Measurements from ENCODE around the gene BUD13.

Gene BUD13

DNA sequence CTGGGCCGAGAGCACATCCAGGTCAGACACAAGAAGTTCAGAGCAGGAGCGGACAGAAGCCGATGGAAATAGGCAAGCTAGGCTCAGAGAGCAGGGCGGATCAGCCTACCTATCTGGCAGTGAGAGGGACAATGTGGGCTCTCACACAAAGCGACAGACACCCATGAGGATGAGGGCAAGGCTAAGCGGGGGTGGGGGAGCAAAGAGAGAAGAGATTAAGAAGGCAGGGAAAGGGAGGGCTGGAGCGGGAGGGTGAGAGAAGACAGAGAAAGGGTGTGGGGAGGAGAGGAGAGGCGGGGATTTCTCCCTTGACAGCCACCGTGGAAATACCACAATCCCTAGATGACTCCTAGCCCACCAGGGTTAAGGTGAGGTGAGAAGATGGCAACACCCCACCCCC, 57.9 kb downstream of the BUD13 start:
- DNase-seq: no peak

DNA sequence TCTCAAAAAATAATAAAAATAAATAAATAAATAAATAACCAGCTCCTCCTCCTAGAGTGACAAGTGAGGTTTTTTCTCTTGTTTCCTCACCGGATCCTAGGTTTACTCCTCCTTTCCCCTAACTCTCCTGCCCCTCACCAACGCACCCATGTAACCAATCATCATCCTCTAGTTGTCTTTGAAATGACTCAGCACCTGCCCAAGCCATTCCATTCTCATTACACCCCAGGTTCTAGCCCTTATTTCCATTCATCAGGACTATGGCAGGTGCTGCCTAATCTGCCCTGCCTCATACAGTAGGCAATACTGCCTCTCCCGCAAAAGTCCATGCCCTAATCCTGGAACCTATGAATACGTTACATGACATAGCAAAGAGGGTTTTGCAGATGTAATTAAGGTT, 60.4 kb downstream of the BUD13 start:
- no peak for DNase-seq

DNA sequence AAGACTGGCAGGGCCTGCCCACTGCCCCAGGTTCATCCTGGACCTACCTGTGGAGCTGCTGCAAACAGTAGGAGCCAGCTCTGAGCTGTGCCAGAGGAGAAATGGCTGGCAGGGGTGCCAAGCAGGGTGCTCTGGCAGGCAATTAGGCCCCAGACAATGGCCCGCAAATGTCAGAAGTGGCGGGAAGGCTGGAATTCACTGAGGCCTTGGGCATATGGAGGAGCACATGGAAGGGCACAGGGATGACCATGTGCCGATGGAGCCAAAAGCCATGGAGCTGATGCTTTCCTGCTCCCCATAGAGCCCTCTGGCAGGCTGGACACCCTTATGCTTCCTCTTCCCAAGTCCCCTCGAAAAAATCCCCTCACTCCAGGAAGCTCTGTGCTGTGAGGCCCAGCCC, 62.0 kb downstream of the BUD13 start:
- no peak for DNase-seq

DNA sequence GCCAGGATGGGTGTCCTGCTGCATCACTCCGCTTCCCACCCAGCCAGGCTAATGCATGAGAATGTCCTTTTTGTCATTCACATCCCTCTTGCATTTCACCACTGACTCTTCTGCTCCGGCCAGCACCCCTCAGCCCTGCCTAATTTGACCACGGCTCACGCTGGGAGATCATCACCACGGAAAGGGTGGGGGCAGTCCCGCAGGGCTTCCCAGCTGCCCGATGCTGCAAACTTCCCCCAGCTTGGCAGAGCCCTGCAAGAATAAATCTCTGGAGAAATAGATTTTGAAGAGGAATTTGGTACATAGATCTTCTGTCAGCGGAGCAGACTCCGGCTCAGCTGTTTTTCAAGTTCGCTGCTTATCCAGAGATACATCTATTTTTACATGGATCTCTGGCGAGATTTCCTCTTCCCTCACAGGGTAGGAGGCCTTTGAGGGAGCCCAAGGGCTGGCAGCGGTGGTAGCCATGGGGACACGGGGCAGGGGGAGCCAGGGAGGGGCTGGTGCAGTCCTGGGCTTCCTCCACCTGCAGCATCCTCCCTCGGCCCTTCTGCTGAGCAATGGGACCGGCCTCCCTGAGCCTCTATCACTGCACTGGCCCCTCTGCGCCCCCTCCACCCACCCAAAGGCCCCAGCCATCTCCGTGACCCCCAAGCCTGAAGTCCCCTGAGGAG, 62.6 kb downstream of the BUD13 start:
- DNase-seq: no peak

DNA sequence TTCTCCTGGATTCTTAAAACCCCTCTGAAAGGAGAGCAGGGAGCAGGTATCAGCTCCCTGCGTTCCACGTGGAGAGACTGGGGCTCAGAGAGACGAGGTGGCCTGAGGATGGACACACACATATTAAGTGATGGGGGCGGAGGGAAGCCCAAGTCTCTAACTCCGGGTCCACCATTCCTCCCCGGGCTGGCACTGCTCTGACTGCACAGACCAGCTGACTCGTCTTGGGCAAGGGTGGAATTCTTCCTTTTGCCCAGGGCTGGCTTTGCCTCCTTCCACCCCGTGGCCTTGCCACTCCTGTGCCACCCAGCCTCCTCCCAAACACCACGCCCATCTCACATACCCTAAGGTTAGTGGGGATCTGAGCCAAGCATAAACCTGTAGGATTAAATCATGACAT, 65.0 kb downstream of the BUD13 start:
- DNase-seq: no peak

DNA sequence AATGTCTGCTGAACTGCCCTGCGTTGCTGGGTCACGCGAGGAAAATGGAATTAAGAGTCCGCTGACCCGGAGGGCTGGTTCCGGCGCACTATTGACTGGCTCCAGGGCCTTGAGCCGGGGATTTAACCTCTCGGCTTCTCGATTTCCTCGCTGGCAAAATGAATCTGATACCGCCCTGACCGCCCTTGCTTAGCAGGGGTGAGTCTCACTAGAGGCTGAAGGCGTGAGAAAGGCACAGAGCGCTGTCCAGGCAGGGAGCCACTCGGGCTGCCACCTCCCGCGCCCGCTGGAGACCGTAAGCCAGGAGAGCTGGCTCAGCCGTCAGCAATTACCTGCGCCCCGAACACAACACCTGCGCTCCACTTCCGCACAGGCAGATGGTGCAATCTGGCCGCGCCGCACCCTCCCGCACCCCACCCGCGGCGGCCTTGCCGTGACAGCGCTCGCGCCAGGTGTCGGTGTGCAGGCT, 65.6 kb downstream of the BUD13 start:
- no peak for DNase-seq

DNA sequence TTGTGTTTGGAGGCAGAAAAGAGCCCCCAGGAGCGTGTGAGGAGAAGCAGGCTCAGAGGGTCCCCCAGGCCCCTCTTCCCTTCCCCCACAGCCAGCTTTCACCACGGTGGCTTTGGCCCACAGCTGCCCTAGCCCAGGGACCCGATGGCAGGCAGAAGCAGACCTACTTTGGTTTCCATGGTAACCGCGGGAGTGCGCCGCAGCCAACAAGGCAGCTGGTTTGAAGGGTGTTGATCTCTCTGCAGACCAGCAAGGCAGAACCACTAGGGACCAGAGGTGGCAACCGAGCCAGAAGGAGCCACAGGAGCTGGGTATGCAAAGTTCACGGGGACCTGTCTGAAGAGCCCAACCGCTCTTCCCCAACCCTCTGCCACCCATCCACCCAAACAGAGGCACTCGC, 69.4 kb downstream of the BUD13 start:
- peak; percentile 10 for DNase-seq

DNA sequence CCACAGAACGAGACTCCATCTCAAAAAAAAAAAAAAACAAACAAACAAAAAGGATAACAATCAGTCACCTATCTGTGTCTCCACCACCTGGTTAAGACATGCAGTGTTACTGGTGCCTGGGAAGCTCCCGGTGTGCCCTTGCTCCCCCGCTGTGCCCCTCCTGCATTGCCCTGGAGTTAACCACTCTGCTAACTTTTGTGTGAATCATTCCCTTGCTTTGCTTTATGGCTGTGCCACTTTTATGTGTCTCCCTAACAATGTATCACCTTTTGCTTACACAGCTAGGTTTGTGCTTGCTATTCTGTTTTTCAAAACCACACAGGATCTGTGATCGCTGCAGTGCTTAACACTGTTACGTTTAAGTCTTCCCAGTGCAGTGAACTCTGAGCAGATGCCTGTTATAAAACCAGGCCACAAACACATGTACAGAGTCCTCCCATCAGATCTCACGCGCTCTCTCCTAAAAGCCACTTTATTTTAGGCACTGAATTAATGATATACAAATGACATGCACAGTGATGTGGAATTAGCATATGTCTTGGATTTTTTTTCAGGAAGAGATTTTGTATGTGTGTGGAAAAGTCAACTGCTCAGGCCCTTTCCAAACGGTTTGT, 69.9 kb downstream of the BUD13 start:
- no peak for DNase-seq

DNA sequence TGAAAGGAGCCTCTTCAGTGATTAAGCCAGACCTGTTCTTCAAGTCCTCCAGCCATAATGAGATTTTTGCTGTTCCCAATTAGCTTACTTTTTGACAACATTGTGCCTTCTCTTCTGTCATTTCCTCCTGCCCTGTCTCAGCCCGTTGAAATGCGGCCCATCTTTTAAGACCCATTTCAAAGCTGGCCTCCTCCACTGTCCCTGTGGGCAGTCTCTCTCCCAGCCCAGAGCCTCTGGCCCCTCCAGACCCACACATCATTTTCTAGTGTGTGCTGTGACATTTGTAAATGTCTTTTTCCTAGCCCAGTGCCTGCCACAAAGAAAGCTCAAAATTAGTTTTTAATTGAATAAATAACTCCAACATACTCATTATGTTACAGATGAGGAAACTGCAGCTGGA, 70.9 kb downstream of the BUD13 start:
- DNase-seq: no peak

DNA sequence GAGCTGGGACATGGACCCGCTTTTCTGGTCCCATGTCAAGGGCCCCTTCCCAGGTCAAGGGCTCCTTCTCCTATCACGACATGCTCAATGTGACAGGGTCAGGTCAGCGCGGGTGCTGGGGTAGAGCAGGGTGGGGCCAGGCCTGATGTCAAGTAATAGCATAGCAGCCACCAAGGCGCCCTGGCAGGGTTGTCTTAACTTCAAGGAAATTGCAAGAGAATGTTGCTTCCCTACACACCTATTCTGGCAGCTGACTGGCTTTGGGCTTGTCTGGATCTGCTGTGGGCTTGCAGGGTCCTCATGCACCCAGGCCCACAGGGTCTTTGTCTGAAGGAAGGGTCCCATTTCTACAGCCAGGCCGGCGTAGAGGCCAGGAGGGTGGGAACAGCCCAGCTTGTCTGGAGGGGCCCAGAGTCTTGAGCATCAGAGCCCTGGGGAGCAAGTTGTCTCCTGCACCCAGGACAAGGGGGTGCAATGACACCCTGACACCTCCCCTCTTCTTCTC, 71.4 kb downstream of the BUD13 start:
- no peak for DNase-seq

DNA sequence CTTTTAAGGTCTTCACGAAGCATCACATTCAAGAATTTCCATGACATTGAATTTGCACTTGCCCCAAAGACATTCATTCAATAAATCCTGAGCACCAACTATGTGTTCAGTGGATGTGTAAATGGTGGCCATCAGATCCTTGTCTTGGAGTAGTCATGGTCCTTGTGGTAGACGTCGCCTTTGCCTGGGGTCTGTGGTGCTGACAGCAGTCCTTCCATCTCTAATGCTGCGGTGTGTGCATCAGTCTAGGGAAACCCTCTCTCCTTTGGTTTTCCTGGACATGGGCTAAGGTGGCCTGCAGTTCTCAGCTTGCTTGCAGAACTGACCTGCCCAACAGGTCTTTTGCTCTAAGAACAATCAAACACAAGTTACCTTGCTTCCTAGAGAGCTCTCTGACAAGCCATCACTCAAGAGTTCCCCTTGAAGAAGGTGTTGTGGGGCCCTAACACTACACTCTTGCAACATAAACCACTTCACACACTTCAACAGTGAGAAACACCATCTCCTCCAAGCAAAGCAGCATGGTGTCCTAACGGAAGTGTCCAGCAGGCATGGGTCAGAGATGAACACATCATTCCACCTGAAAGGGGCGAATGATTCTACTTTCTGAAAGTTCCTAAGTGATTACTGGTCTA, 72.1 kb downstream of the BUD13 start:
- no peak for DNase-seq
